ENCODE data around the gene TECPR1. TPM values are rescaled to one million over a fixed set of nuclear protein-coding genes. Genes with fewer than 3 reads are reported as not detected.

The TECPR1 gene
- total and polyA plus RNA-seq, 2 of the 4 experiments (the other 2 are of a cell fraction), result 11.5 to 14.7 TPM

- Histone ChIP-seq H2AK9ac (replicated peaks; ENCODE audit: low read depth, low read length, poor library complexity) (no peak overlapping the region), H3K27me3 (ENCODE audit: control insufficient read depth, insufficient read depth, low read length) (no peaks in the 10 kb centered on the region), H3K14ac (replicated peaks; ENCODE audit: low read depth, low read length) (no peak overlapping the region), H3K9me3 (ENCODE audit: control insufficient read depth, insufficient read depth, low read length) (no peaks in the 10 kb centered on the region), H2AFZ (replicated peaks; ENCODE audit: low read length, poor library complexity) (no peak overlapping the region), H2BK15ac (ENCODE audit: low read depth, low read length) (no peak overlapping the region), H3K56ac (ENCODE audit: extremely low read depth, insufficient read depth, low read length) (no peak overlapping the region), H3K4ac (ENCODE audit: low read depth, low read length) (no peak overlapping the region), H3K9me1 (ENCODE audit: insufficient read depth, low read length) (peaks cover 4% of the 10 kb centered on the region), H4K20me1 (ENCODE audit: insufficient read depth, low read length) (peaks cover 54% of the 10 kb centered on the region), H3K9ac (ENCODE audit: low read depth, low read length) (no peak overlapping the region), H3K27ac (ENCODE audit: insufficient read depth, low read length) (no peak overlapping the region), H4K8ac (ENCODE audit: low read depth in 2 of 2, low read length in 2 of 2) (no peak overlapping the region), H4K5ac (ENCODE audit: low read depth, low read length) (no peak overlapping the region), H4K91ac (ENCODE audit: insufficient read depth, low read depth, low read length) (no peak overlapping the region), H3K23ac (ENCODE audit: low read depth, low read length) (no peak overlapping the region), H2BK120ac (ENCODE audit: low read depth, low read length) (no peak overlapping the region), H2AK5ac (ENCODE audit: low read depth, low read length) (no peak overlapping the region), H2BK5ac (ENCODE audit: low read depth, low read length, poor library complexity, severe bottlenecking) (no peak overlapping the region), H3K4me3 (ENCODE audit: insufficient read depth, low read depth, low read length) (no peak overlapping the region), H3K18ac (ENCODE audit: low read depth, low read length) (no peak overlapping the region), H3K4me1 (ENCODE audit: control insufficient read depth, insufficient read depth, low read length) (no peaks in the 10 kb centered on the region; the same call in 1 of the 2 replicates), H3K79me1 (ENCODE audit: low read depth in 1 of 2, low read length in 2 of 2) (peaks cover 12 to 64% of the 10 kb centered on the region in 2 experiments), H2BK20ac (ENCODE audit: low read depth, low read length) (no peak overlapping the region), H3K36me3 (ENCODE audit: control insufficient read depth, insufficient read depth, low read length) (peaks cover 48% of the 10 kb centered on the region), H3K4me2 (ENCODE audit: low read depth, low read length) (no peak overlapping the region)
- TF ChIP-seq MXI1 (IDR thresholded peaks at IDR 0.05; ENCODE audit: borderline replicate concordance, low read depth, low read length) (no peak), RFX5 (IDR thresholded peaks at IDR 0.05; ENCODE audit: low read depth, low read length) (no peak), CTCF (conservative IDR thresholded peaks at IDR 0.05; ENCODE audit: low read depth, low read length) (no peak), RAD21 (IDR thresholded peaks at IDR 0.05; ENCODE audit: low read length) (no peak), BHLHE40 (IDR thresholded peaks at IDR 0.05; ENCODE audit: low read depth, low read length) (no peak), RCOR1 (IDR thresholded peaks at IDR 0.05; ENCODE audit: insufficient replicate concordance, low read length) (no peak), MAFK (IDR thresholded peaks at IDR 0.05; ENCODE audit: low read depth, low read length) (no peak), NFE2L2 (IDR thresholded peaks at IDR 0.05; ENCODE audit: low read depth, low read length) (no peak), ELK1 (IDR thresholded peaks at IDR 0.05; ENCODE audit: borderline replicate concordance, low read depth, low read length) (no peak), POLR2A (IDR thresholded peaks at IDR 0.05; ENCODE audit: low read depth, low read length) (no peak), FOS (IDR thresholded peaks at IDR 0.05; ENCODE audit: low read depth, low read length) (no peak), MAZ (IDR thresholded peaks at IDR 0.05; ENCODE audit: borderline replicate concordance, low read depth, low read length) (no peak), CHD1 (IDR thresholded peaks at IDR 0.05; ENCODE audit: low read depth, low read length) (no peak), USF2 (IDR thresholded peaks at IDR 0.05; ENCODE audit: low read depth, low read length) (no peak), SMC3 (IDR thresholded peaks at IDR 0.05; ENCODE audit: low read depth, low read length) (no peak), CEBPB (IDR thresholded peaks at IDR 0.05; ENCODE audit: low read depth, low read length) (no peak)
- 95% methylated on average over 12 of the region's 15 CpGs; no CpG with 5 or more reads in 1 of the 2 experiments for WGBS, 2 experiments (ENCODE audit: extremely low coverage in 2 of 2, insufficient read length in 1 of 2)
- BruUV-seq (replicated peaks), result no TSS peak
- DNase-seq (no peak), ATAC-seq (ENCODE audit: low read depth) (no peak)
- POLR2A ChIA-PET (ENCODE audit: unreplicated experiment), result no interaction called here
- dilution Hi-C loops (cut with HindIII; ENCODE audit: low sequenced_read_pairs, unreplicated experiment), result no loop called here
- CTCF ChIA-PET, result interaction anchor here (0.6 to 0.8 kb wide), 2 partner anchors 75 to 452 kb away, joined by 3 to 4 read pairs; no protein-coding TSS in a partner anchor
- intact Hi-C loops (cut with micrococcal nuclease), result loop anchor here (1.0 kb wide), 2 partner anchors 105 to 547 kb away; no protein-coding TSS in a partner anchor
- in situ Hi-C loops (cut with MboI; ENCODE audit: low sequenced_read_pairs), result no loop called here
Observed at GRCh38 chr7:98294326-98294725, 42.3 kb upstream of the TECPR1 start.

All from IMR-90 (cell line).